ENCODE measurements around the gene KCNG3.
"Not testable (repeated sequence)": the region's sequence is repeated elsewhere in the genome, so short reads cannot be mapped to it uniquely, and the experiment has no call there.

Gene KCNG3

GRCh38 chr2:42410742-42411514 is 82.9 kb downstream of the KCNG3 start:
- no peaks in the 10 kb centered on the region for H4K20me1 ChIP-seq
- no peak overlapping the region for H3K9ac ChIP-seq
- H3K4me3 ChIP-seq: no peak overlapping the region
- H3K4me2 ChIP-seq: no peak overlapping the region
- no peaks in the 10 kb centered on the region for H3K4me1 ChIP-seq
- no peak for TF ChIP-seq Cebpa-rat (IDR thresholded peaks at IDR 0.05)
- no peaks in the 10 kb centered on the region for H3K36me3 ChIP-seq
- H3K9me3 ChIP-seq: peaks cover 52% of the 10 kb centered on the region
- H3K27me3 ChIP-seq: no peaks in the 10 kb centered on the region
- H3K27ac ChIP-seq: no peak overlapping the region

DNA sequence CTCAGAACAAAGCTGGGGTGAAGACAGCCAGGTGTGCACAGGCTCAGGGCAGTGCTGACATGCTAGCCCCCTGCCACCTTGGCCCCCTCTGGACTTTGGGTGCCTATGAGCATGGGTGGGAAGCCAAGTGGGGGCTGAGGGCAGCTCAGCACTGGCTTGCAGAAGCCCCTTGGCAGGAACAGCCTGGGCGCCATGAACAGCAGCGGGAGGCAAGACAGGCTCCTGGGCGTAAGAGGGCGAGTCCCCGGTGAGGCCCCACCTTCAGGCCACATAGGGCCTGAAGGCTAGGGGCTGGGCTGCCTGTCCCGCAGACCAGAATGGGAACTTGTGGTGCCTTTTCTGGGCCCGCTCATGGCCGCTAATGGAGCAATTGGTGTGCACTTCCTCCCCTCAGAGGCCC is 85.8 kb downstream of the KCNG3 start:
- Histone ChIP-seq H3K9me3 (peaks cover 23% of the 10 kb centered on the region), H3K36me3 (no peaks in the 10 kb centered on the region), H3K9ac (no peak overlapping the region), H4K20me1 (no peaks in the 10 kb centered on the region), H3K4me1 (no peaks in the 10 kb centered on the region), H3K4me3 (no peak overlapping the region), H3K27me3 (no peaks in the 10 kb centered on the region), H3K4me2 (no peak overlapping the region), H3K27ac (no peak overlapping the region)
- TF ChIP-seq Cebpa-rat (IDR thresholded peaks at IDR 0.05): no peak

GRCh38 chr2:42407476-42407875 is 86.3 kb downstream of the KCNG3 start:
- no peaks in the 10 kb centered on the region for H3K36me3 ChIP-seq
- H3K9ac ChIP-seq: no peak overlapping the region
- H3K27ac ChIP-seq: no peak overlapping the region

GRCh38 chr2:42404676-42405075 is 89.1 kb downstream of the KCNG3 start:
- Histone ChIP-seq H3K9me3 (peaks cover 20% of the 10 kb centered on the region), H3K27me3 (no peaks in the 10 kb centered on the region), H3K4me3 (no peak overlapping the region), H4K20me1 (no peaks in the 10 kb centered on the region), H3K4me1 (no peaks in the 10 kb centered on the region), H3K4me2 (no peak overlapping the region), H3K9ac (no peak overlapping the region), H3K36me3 (no peaks in the 10 kb centered on the region), H3K27ac (no peak overlapping the region)
- TF ChIP-seq Cebpa-rat (IDR thresholded peaks at IDR 0.05): no peak

More at GRCh38 chr2:42407476-42407875, 86.3 kb downstream of the KCNG3 start:
- Histone ChIP-seq H3K27me3 (no peaks in the 10 kb centered on the region), H3K4me3 (no peak overlapping the region), H3K4me1 (no peaks in the 10 kb centered on the region), H4K20me1 (no peaks in the 10 kb centered on the region), H3K9me3 (peaks cover 20% of the 10 kb centered on the region), H3K4me2 (no peak overlapping the region)
- no peak for TF ChIP-seq Cebpa-rat (IDR thresholded peaks at IDR 0.05)

DNA sequence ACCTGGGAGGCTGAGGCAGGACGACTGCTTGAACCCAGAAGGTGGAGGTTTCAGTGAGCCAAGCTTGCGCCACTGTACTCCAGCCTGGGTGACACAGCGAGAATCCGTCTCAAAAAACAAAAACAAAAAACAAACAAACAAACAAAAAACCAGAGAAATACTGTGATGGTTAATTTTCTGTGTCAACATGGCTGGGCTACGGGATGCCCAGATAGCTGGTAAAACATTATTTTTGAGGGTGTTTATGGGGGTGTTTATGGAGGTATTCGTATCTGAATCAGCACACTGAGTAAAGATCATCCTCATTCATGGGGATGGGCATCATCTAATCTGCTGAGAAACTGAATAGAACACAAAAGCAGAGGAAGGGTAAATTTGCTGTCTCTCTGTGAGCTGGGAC is 92.0 kb downstream of the KCNG3 start:
- Histone ChIP-seq H3K27ac (no peak overlapping the region), H3K4me3 (no peak overlapping the region), H3K9me3 (no peaks in the 10 kb centered on the region), H4K20me1 (no peaks in the 10 kb centered on the region), H3K4me2 (no peak overlapping the region), H3K4me1 (no peaks in the 10 kb centered on the region), H3K27me3 (no peaks in the 10 kb centered on the region), H3K9ac (no peak overlapping the region), H3K36me3 (no peaks in the 10 kb centered on the region)
- TF ChIP-seq Cebpa-rat (IDR thresholded peaks at IDR 0.05): no peak

DNA sequence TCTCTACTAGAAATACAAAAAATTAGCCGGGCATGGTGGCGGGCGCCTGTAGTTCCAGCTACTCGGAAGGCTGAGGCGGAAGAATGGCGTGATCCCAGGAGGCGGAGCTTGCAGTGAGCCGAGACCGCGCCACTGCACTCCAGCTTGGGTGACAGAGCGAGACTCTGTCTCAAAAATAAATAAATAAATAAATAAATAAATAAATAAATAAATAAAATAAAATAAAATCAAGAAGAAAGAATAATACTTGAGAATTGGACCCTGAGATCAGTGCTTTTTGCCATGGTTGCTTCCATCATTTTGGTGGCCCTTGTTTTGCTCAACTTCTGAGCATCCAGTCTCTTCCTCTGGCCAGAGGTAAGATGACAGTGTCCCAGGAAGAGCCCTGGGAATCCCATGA is 95.7 kb downstream of the KCNG3 start:
- not testable (repeated sequence) for H3K27me3 ChIP-seq, H3K27ac ChIP-seq, H3K4me2 ChIP-seq, H3K36me3 ChIP-seq, H3K9me3 ChIP-seq, H4K20me1 ChIP-seq, H3K4me1 ChIP-seq, H3K9ac ChIP-seq, H3K4me3 ChIP-seq

DNA sequence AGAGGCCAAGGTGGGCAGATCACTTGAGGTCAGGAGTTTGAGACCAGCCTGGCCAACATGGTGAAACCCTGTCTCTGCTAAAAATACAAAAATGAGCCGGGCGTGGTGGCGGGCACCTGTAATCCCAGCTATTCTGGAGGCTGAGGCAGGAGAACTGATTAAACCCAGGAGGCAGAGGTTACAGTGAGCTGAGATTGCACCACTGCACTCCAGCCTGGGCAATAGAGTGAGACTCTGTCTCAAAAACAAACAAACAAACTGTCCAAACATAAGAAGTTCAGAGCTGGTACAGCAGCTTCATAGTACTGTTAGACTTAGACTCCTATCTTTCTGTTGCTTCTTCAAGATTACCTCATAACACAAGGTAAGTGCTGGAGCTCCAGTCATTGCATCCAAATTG is 100.5 kb downstream of the KCNG3 start:
- not testable (repeated sequence) for H3K4me3 ChIP-seq, H3K27ac ChIP-seq, H3K9ac ChIP-seq, H3K4me2 ChIP-seq, H3K9me3 ChIP-seq, H4K20me1 ChIP-seq, H3K36me3 ChIP-seq, H3K4me1 ChIP-seq, H3K27me3 ChIP-seq

- TF ChIP-seq Cebpa-rat (IDR thresholded peaks at IDR 0.05): no peak
- H3K4me2 ChIP-seq: no peak overlapping the region
- H4K20me1 ChIP-seq: no peaks in the 10 kb centered on the region
- H3K36me3 ChIP-seq: no peaks in the 10 kb centered on the region
- peaks cover 6% of the 10 kb centered on the region for H3K9me3 ChIP-seq
- no peaks in the 10 kb centered on the region for H3K27me3 ChIP-seq
- no peaks in the 10 kb centered on the region for H3K4me1 ChIP-seq
- H3K4me3 ChIP-seq: no peak overlapping the region
- H3K9ac ChIP-seq: no peak overlapping the region
- H3K27ac ChIP-seq: no peak overlapping the region
These were observed 101.6 kb downstream of the KCNG3 start for GRCh38 chr2:42392191-42392590.

Data from BLaER1 (cell line).